Measurements from ENCODE around the gene ANXA2R. TPM values are rescaled to one million over a fixed set of nuclear protein-coding genes. Genes with fewer than 3 reads are reported as not detected.
A peak's percentile ranks its signal among the peaks of the same experiment; 100 is the strongest.

The ANXA2R gene
- total and polyA plus RNA-seq, 9 of the 15 experiments (the other 6 are each of a cell fraction or from before 2014, with no cell fraction given), result 2.1 to 4.8 (median 3.4) TPM

DNA sequence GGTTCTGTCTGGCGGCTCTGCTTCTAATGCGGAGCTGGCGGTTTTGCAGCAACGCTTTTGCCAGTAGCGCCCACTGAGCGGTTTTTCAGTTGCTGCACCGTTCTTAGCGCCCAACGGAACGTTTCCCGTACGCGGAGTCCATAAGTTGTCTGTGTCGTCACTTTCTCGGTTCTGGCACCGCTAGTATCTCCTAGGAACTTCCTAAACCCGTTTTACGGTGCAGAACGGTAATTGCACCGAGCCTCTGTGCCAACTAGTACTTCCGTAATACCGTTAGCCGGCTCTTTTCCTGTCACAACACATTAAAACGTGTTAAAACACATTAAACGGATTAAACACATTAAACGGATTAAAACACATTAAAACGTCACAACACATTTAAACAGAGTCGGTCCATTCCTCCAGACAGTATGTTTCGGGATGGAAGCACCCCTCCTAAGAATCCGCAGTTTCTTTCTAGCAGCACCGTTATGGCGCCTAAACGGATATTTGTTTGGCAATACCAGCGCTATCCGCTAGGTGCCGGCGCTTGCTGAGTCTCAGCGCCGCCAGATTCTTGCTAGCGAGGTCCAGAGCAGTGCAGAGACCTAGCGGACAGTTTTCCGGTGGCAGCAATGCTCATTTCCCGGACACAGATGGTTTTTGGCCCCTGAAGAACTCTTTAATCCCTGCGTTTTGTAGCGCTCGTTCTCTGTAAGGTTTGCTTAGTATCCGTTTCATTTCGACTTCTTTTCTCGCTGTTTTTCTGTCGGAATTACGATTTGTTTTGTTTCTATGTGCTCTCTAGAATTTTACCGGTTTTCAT lies 45.4 kb downstream of the ANXA2R start (continued):
- TF ChIP-seq NONO (IDR thresholded peaks at IDR 0.05; ENCODE audit: low read depth in 2 of 2, low read length in 1 of 2) (0 out of 4 replicates have a peak, but pooled peaks of 1 of the 2 experiments have one; percentile 40), KLF16 (IDR thresholded peaks at IDR 0.05) (peak; percentile 42; the same call in 1 of the 2 replicates), ZNF699 (CRISPR knock-in tag; IDR thresholded peaks at IDR 0.05; ENCODE audit: insufficient replicate concordance) (no peak), SOX6 (IDR thresholded peaks at IDR 0.05) (peak; percentile 74), ERF (CRISPR knock-in tag; IDR thresholded peaks at IDR 0.05) (peak; percentile 53), GATAD2A (IDR thresholded peaks at IDR 0.05) (no peak), ETV5 (CRISPR knock-in tag; IDR thresholded peaks at IDR 0.05; ENCODE audit: low read depth) (peak; percentile 59), NR2C1 (IDR thresholded peaks at IDR 0.05) (no peak), NR2C1 (tag; IDR thresholded peaks at IDR 0.05) (0 out of 2 replicates have a peak, but pooled peaks have one; percentile 21), ZNF668 (CRISPR knock-in tag; IDR thresholded peaks at IDR 0.05) (no peak), FOSL1 (tag; conservative IDR thresholded peaks at IDR 0.05) (0 out of 2 replicates have a peak, but pooled peaks have one; percentile 23), GTF2E2 (tag; IDR thresholded peaks at IDR 0.05) (peak; percentile 51), TGIF2 (CRISPR knock-in tag; IDR thresholded peaks at IDR 0.05) (no peak), SMAD4 (CRISPR knock-in tag; conservative IDR thresholded peaks at IDR 0.05) (0 out of 2 replicates have a peak, but pooled peaks have one; percentile 64), PTTG1 (tag; IDR thresholded peaks at IDR 0.05; ENCODE audit: low read depth) (no peak), POLR2A (conservative IDR thresholded peaks at IDR 0.05) (peak; percentile 70), TFAM (CRISPR knock-in tag; conservative IDR thresholded peaks at IDR 0.05) (no peak), COPS2 (conservative IDR thresholded peaks at IDR 0.05) (no peak), KDM4B (IDR thresholded peaks at IDR 0.05; ENCODE audit: borderline replicate concordance in 2 of 2, low read depth in 1 of 2) (peak in 1 of 2 experiments; percentile 92; a peak in 1 of 4 replicates), CREB1 (IDR thresholded peaks at IDR 0.05) (no peak), CREB1 (CRISPR knock-in tag; IDR thresholded peaks at IDR 0.05) (peak; percentile 45; the same call in 1 of the 2 replicates), ZNF707 (CRISPR knock-in tag; conservative IDR thresholded peaks at IDR 0.05) (no peak), ZNF311 (CRISPR knock-in tag; IDR thresholded peaks at IDR 0.05) (peak; percentile 17; the same call in 1 of the 2 replicates), POLR2H (tag; IDR thresholded peaks at IDR 0.05; ENCODE audit: low read depth) (peak; percentile 59), ZBED1 (IDR thresholded peaks at IDR 0.05) (0 out of 2 replicates have a peak, but pooled peaks have one; percentile 39), SMARCA4 (IDR thresholded peaks at IDR 0.05) (peak; percentile 10; the same call in 1 of the 2 replicates), FOXP1 (CRISPR knock-in tag; IDR thresholded peaks at IDR 0.05) (no peak), ARID1B (IDR thresholded peaks at IDR 0.05) (peak; percentile 35; the same call in 1 of the 2 replicates)
- TF ChIP-seq, protein P1, sequence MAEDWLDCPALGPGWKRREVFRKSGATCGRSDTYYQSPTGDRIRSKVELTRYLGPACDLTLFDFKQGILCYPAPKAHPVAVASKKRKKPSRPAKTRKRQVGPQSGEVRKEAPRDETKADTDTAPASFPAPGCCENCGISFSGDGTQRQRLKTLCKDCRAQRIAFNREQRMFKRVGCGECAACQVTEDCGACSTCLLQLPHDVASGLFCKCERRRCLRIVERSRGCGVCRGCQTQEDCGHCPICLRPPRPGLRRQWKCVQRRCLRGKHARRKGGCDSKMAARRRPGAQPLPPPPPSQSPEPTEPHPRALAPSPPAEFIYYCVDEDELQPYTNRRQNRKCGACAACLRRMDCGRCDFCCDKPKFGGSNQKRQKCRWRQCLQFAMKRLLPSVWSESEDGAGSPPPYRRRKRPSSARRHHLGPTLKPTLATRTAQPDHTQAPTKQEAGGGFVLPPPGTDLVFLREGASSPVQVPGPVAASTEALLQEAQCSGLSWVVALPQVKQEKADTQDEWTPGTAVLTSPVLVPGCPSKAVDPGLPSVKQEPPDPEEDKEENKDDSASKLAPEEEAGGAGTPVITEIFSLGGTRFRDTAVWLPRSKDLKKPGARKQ (CRISPR knock-in tag; IDR thresholded peaks at IDR 0.05), result no peak
- TF ChIP-seq, protein P2, sequence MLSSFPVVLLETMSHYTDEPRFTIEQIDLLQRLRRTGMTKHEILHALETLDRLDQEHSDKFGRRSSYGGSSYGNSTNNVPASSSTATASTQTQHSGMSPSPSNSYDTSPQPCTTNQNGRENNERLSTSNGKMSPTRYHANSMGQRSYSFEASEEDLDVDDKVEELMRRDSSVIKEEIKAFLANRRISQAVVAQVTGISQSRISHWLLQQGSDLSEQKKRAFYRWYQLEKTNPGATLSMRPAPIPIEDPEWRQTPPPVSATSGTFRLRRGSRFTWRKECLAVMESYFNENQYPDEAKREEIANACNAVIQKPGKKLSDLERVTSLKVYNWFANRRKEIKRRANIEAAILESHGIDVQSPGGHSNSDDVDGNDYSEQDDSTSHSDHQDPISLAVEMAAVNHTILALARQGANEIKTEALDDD (IDR thresholded peaks at IDR 0.05), result peak; percentile 91

All from K562 (cell line).